Thymus (tissue), 2 donors: ENCODE results near the gene SHC2. TPM values are rescaled to one million over a fixed set of nuclear protein-coding genes. Genes with fewer than 3 reads are reported as not detected.

ENCODE experiments used
- polyA plus RNA-seq: library from polyadenylated mRNA; stranded (reverse); fragments of 200-250 nt; gene quantifications from one replicate; pipeline ENCODE4 v1.2.3, GENCODE V29; 2013
- total RNA-seq: library from RNA; stranded (reverse); fragments of 120-200 nt; gene quantifications from one replicate; pipeline ENCODE4 v1.2.4, GENCODE V29; 2013
- donor health status: healthy.

SHC2 gene
- total and polyA plus RNA-seq, 2 donors = 1.1 to 5.2 TPM

Other genes with a start within 250 kb of the SHC2 start
- 2.6 TPM for gene PLPP2, start 169.6 kb downstream of the SHC2 start, total RNA-seq
- gene PLPP2, start 169.6 kb downstream of the SHC2 start, polyA plus RNA-seq = 5.8 TPM
- 8.7 TPM for gene MIER2, start 116.2 kb downstream of the SHC2 start, total RNA-seq
- 24.9 TPM for gene MIER2, start 116.2 kb downstream of the SHC2 start, polyA plus RNA-seq
- gene C2CD4C, start 51.9 kb downstream of the SHC2 start, total RNA-seq = 0.38 TPM
- 0.59 TPM for gene C2CD4C, start 51.9 kb downstream of the SHC2 start, polyA plus RNA-seq
- 1.4 TPM for gene MADCAM1, start 35.5 kb upstream of the SHC2 start, total RNA-seq
- gene MADCAM1, start 35.5 kb upstream of the SHC2 start, polyA plus RNA-seq = 0.27 TPM
- gene TPGS1, start 46.5 kb upstream of the SHC2 start, total RNA-seq = 20.4 TPM
- 14.3 TPM for gene TPGS1, start 46.5 kb upstream of the SHC2 start, polyA plus RNA-seq
- 48.0 TPM for gene CDC34, start 70.7 kb upstream of the SHC2 start, total RNA-seq
- 72.0 TPM for gene CDC34, start 70.7 kb upstream of the SHC2 start, polyA plus RNA-seq
- 57.1 TPM for gene GZMM, start 83.0 kb upstream of the SHC2 start, total RNA-seq
- gene GZMM, start 83.0 kb upstream of the SHC2 start, polyA plus RNA-seq = 28.0 TPM
- 141 TPM for gene BSG, start 111.6 kb upstream of the SHC2 start, total RNA-seq
- 155 TPM for gene BSG, start 111.6 kb upstream of the SHC2 start, polyA plus RNA-seq
- gene HCN2, start 128.8 kb upstream of the SHC2 start, total RNA-seq = 0.05 TPM
- 0.46 TPM for gene HCN2, start 128.8 kb upstream of the SHC2 start, polyA plus RNA-seq
- 37.0 TPM for gene POLRMT, start 172.5 kb upstream of the SHC2 start, total RNA-seq
- gene POLRMT, start 172.5 kb upstream of the SHC2 start, polyA plus RNA-seq = 130 TPM
- not detected for gene FGF22, start 178.8 kb upstream of the SHC2 start, total RNA-seq
- 0.25 TPM for gene FGF22, start 178.8 kb upstream of the SHC2 start, polyA plus RNA-seq
- gene RNF126, start 202.2 kb upstream of the SHC2 start, total RNA-seq = 16.1 TPM
- gene RNF126, start 202.2 kb upstream of the SHC2 start, polyA plus RNA-seq = 38.2 TPM
- gene FSTL3, start 215.4 kb upstream of the SHC2 start, total RNA-seq = 3.1 TPM
- gene FSTL3, start 215.4 kb upstream of the SHC2 start, polyA plus RNA-seq = 12.5 TPM
- gene PRSS57, start 234.4 kb upstream of the SHC2 start, total RNA-seq = 8.5 TPM
- 1.1 TPM for gene PRSS57, start 234.4 kb upstream of the SHC2 start, polyA plus RNA-seq
- 2.2 TPM for gene PALM, start 247.9 kb upstream of the SHC2 start, total RNA-seq
- gene PALM, start 247.9 kb upstream of the SHC2 start, polyA plus RNA-seq = 11.7 TPM